ENCODE results near the gene PPP2R3B. TPM values are rescaled to one million over a fixed set of nuclear protein-coding genes. Genes with fewer than 3 reads are reported as not detected.
"Not testable (repeated sequence)": the region's sequence is repeated elsewhere in the genome, so short reads cannot be mapped to it uniquely, and the experiment has no call there.

Gene PPP2R3B
- total RNA-seq, 1 donor from 2014 or later = 43.2 TPM

- H3K36me3 Mint-ChIP-seq (ENCODE audit: low read depth) = no peaks in the 10 kb centered on the region
- DNase-seq (ENCODE audit: low spot score) = no peak
- H3K4me1 Mint-ChIP-seq (ENCODE audit: low read depth) = peaks cover 3% of the 10 kb centered on the region
- intact Hi-C loops (cut with micrococcal nuclease) = no loop called here
- no peaks in the 10 kb centered on the region for H3K9me3 Mint-ChIP-seq
- no peaks in the 10 kb centered on the region for H3K27me3 Mint-ChIP-seq (ENCODE audit: insufficient read depth)
- H3K4me3 Mint-ChIP-seq = no peak overlapping the region
- no peak overlapping the region for H3K27ac Mint-ChIP-seq
Observed at GRCh38 chrX:392575-392846, 5.8 kb upstream of the PPP2R3B start.

DNA sequence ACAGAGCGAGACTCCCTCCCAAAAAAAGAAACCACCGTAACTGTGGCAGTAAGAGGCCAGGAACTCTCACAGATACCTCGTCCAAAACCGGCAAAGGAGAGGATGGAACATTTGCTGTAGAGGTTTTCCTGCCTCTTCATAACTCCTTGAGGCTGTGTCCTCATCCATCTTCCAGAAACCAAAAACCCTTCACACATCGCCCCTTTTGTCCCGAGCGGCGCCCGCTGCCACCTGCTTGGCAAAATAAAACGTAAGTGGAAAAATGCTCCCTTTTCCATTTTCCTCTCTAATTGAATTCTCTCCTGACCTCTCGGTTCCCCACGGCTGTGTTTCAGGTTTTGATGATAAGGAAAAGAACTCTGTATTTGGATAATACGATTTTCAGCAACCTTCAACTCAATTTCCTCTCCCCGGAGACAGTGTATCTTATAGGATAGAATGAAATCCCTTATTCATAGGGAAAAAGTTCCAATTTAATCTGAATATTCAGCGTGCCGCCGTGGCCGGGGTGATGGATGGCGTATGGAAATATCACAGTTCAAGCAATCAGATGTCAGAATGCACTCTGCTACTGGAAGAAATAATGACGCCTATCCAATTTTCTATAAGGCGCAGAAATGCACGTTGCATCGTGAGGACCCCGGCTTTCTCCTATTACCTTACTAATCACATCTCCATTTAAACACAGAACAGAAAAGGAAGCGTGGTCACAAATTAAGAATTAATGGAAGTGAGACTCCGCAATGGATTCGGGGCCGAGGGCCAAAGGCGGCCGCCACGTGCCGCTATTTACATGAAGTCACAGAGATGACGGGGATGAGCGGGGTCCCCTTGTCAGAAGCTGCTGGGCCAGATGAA lies 5.2 kb upstream of the PPP2R3B start:
- H3K36me3 Mint-ChIP-seq (ENCODE audit: low read depth) = no peaks in the 10 kb centered on the region
- H3K4me1 Mint-ChIP-seq (ENCODE audit: low read depth) = peaks cover 8% of the 10 kb centered on the region
- H3K9me3 Mint-ChIP-seq = no peaks in the 10 kb centered on the region
- intact Hi-C loops (cut with micrococcal nuclease) = no loop called here
- peaks cover 5% of the 10 kb centered on the region for H3K27me3 Mint-ChIP-seq (ENCODE audit: insufficient read depth)
- DNase-seq (ENCODE audit: low spot score) = no peak
- no peak overlapping the region for H3K4me3 Mint-ChIP-seq
- H3K27ac Mint-ChIP-seq = no peak overlapping the region

- H3K36me3 Mint-ChIP-seq (ENCODE audit: low read depth) = no peaks in the 10 kb centered on the region
Observed at GRCh38 chrX:390459-390858, 3.8 kb upstream of the PPP2R3B start.

DNA sequence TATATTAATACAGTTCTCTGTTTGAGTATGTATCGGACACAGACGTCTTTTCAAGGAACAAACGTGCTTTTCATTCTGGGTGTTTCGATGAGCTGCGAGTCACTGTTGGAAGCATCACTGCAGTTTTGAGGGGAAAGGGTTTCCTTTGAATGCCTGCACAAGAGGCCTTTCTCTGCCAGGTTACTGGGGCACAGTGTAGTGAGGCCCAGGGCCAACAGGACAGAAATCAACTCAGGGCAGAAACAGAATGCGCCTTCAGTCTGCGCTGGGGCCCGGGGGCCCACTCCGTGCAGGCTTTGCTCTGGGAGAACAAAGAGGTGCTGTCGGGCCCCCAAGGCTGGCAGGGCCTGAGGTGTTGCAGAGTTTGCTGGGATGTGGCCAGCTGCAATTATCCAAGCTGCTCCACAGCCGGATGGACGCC lies 2.3 kb upstream of the PPP2R3B start:
- no peaks in the 10 kb centered on the region for H3K9me3 Mint-ChIP-seq
- no peak overlapping the region for H3K4me3 Mint-ChIP-seq
- peaks cover 5% of the 10 kb centered on the region for H3K27me3 Mint-ChIP-seq (ENCODE audit: insufficient read depth)
- H3K27ac Mint-ChIP-seq = no peak overlapping the region
- DNase-seq (ENCODE audit: low spot score) = no peak
- H3K36me3 Mint-ChIP-seq (ENCODE audit: low read depth) = no peaks in the 10 kb centered on the region
- intact Hi-C loops (cut with micrococcal nuclease) = loop anchor here (10.0 kb wide), 1 partner anchor 1006 kb away; the partner anchor contains the start of gene SLC25A6
- peaks cover 9% of the 10 kb centered on the region for H3K4me1 Mint-ChIP-seq (ENCODE audit: low read depth)

More at GRCh38 chrX:390459-390858, 3.8 kb upstream of the PPP2R3B start:
- no peak for DNase-seq (ENCODE audit: low spot score)
- Mint-ChIP-seq H3K4me1 (ENCODE audit: low read depth) (peaks cover 9% of the 10 kb centered on the region), H3K9me3 (no peaks in the 10 kb centered on the region), H3K4me3 (no peak overlapping the region), H3K27ac (no peak overlapping the region), H3K27me3 (ENCODE audit: insufficient read depth) (peaks cover 5% of the 10 kb centered on the region)
- intact Hi-C loops (cut with micrococcal nuclease) = no loop called here

- Mint-ChIP-seq H3K36me3 (ENCODE audit: low read depth) (no peaks in the 10 kb centered on the region), H3K9me3 (no peaks in the 10 kb centered on the region), H3K27ac (peak overlapping the region; percentile 99), H3K27me3 (ENCODE audit: insufficient read depth) (peaks cover 5% of the 10 kb centered on the region), H3K4me3 (peak overlapping the region; percentile 89), H3K4me1 (ENCODE audit: low read depth) (peaks cover 9% of the 10 kb centered on the region)
- no peak for DNase-seq (ENCODE audit: low spot score)
- intact Hi-C loops (cut with micrococcal nuclease) = loop anchor here (1.0 to 10.0 kb wide), 4 partner anchors 30 to 1007 kb away; partner anchors contain the start of genes GTPBP6 and SLC25A6
Observed at GRCh38 chrX:387729-388128, 1.0 kb upstream of the PPP2R3B start.

DNA sequence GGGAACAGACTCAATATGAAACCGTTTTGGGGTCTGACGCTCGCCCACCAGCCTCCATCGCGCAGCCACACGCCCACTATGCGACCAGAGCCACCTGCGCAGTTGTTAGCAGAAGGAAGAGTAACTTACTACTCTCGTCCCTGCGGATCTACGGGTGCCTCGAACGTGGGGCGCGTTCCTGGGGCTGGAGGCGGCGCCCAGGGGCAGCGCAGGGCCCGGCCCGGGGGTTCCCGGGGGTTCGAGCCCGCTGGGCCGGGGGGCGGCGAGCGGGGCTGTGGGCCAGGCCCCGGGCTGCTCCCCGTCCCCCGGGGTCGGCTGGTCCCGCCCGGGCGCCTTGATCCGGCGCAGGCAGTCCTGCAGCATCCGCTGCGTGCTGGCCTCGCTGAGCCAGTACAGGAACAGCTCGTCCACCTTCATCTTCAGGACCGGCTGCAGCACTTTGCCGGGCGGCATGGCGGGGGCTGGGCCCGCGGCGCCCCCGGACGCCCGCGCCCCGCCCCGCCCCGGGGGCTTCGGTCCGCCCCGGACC lies 404 bp downstream of the PPP2R3B start:
- peaks cover 9% of the 10 kb centered on the region for H3K4me1 Mint-ChIP-seq (ENCODE audit: low read depth)
- peak overlapping the region; percentile 71 for H3K27ac Mint-ChIP-seq
- peak overlapping the region; percentile 72 for H3K4me3 Mint-ChIP-seq
- H3K36me3 Mint-ChIP-seq (ENCODE audit: low read depth) = no peaks in the 10 kb centered on the region
- intact Hi-C loops (cut with micrococcal nuclease) = loop anchor here (1.0 to 10.0 kb wide), 2 partner anchors 12 to 1008 kb away; partner anchors contain the start of gene SLC25A6
- H3K9me3 Mint-ChIP-seq = no peaks in the 10 kb centered on the region
- DNase-seq (ENCODE audit: low spot score) = peak; percentile 14
- peaks cover 5% of the 10 kb centered on the region for H3K27me3 Mint-ChIP-seq (ENCODE audit: insufficient read depth)

DNA sequence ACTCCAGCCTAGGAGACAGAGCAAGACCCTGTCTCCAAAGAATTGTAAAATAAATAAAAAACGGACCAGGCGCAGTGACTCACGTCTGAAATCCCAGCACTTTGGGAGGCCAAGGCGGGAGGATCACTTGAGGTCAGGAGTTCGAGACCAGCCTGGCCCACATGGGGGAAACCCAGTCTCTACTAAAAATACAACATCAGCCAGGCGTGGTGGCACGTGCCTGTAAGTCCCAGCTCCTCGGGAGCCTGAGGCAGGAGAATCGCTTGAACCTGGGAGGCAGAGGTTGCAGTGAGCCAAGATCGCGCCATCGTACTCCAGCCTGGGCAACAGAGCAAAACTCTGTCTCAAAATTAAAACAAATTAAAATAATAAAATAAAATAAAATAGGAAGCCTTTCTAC lies 971 bp downstream of the PPP2R3B start:
- Mint-ChIP-seq H3K27ac (peak overlapping the region; percentile 71), H3K4me3 (peak overlapping the region; percentile 72)
- not testable (repeated sequence) for H3K36me3 Mint-ChIP-seq (ENCODE audit: low read depth); H3K9me3 Mint-ChIP-seq; H3K4me1 Mint-ChIP-seq (ENCODE audit: low read depth); DNase-seq (ENCODE audit: low spot score); H3K27me3 Mint-ChIP-seq (ENCODE audit: insufficient read depth)
- intact Hi-C loops (cut with micrococcal nuclease) = loop anchor here (1.0 to 10.0 kb wide), 2 partner anchors 11 to 1009 kb away; partner anchors contain the start of gene SLC25A6

GRCh38 chrX:384861-385260 lies 1.8 kb downstream of the PPP2R3B start:
- Mint-ChIP-seq H3K9me3 (no peaks in the 10 kb centered on the region), H3K27ac (peak overlapping the region; percentile 40), H3K4me3 (peak overlapping the region; percentile 15), H3K36me3 (ENCODE audit: low read depth) (no peaks in the 10 kb centered on the region), H3K27me3 (ENCODE audit: insufficient read depth) (peaks cover 5% of the 10 kb centered on the region), H3K4me1 (ENCODE audit: low read depth) (peaks cover 9% of the 10 kb centered on the region)
- intact Hi-C loops (cut with micrococcal nuclease) = loop anchor here (10.0 kb wide), 1 partner anchor 1010 kb away; the partner anchor contains the start of gene SLC25A6
- DNase-seq (ENCODE audit: low spot score) = no peak

GRCh38 chrX:378443-378842 lies 8.3 kb downstream of the PPP2R3B start:
- no peak for DNase-seq (ENCODE audit: low spot score)
- Mint-ChIP-seq H3K4me1 (ENCODE audit: low read depth) (peaks cover 19% of the 10 kb centered on the region), H3K27me3 (ENCODE audit: insufficient read depth) (peaks cover 17% of the 10 kb centered on the region), H3K4me3 (peak overlapping the region; percentile 26), H3K27ac (peak overlapping the region; percentile 55), H3K36me3 (ENCODE audit: low read depth) (no peaks in the 10 kb centered on the region), H3K9me3 (no peaks in the 10 kb centered on the region)
- intact Hi-C loops (cut with micrococcal nuclease) = no loop called here

GRCh38 chrX:376206-376605 lies 10.5 kb downstream of the PPP2R3B start:
- H3K4me3 Mint-ChIP-seq; intact Hi-C loops (cut with micrococcal nuclease); H3K9me3 Mint-ChIP-seq; H3K36me3 Mint-ChIP-seq (ENCODE audit: low read depth); DNase-seq (ENCODE audit: low spot score); H3K27ac Mint-ChIP-seq: not testable (repeated sequence)
- peaks cover 31% of the 10 kb centered on the region for H3K27me3 Mint-ChIP-seq (ENCODE audit: insufficient read depth)
- peaks cover 24% of the 10 kb centered on the region for H3K4me1 Mint-ChIP-seq (ENCODE audit: low read depth)

GRCh38 chrX:375181-376036 lies 11.3 kb downstream of the PPP2R3B start:
- DNase-seq (ENCODE audit: low spot score) = no peak
- Mint-ChIP-seq H3K9me3 (no peaks in the 10 kb centered on the region), H3K4me3 (peak overlapping the region; percentile 79), H3K4me1 (ENCODE audit: low read depth) (peaks cover 24% of the 10 kb centered on the region), H3K36me3 (ENCODE audit: low read depth) (peaks cover 6% of the 10 kb centered on the region), H3K27ac (peak overlapping the region; percentile 49), H3K27me3 (ENCODE audit: insufficient read depth) (peaks cover 33% of the 10 kb centered on the region)
- intact Hi-C loops (cut with micrococcal nuclease) = no loop called here

GRCh38 chrX:374596-374995 lies 12.1 kb downstream of the PPP2R3B start:
- Mint-ChIP-seq H3K9me3 (no peaks in the 10 kb centered on the region), H3K27me3 (ENCODE audit: insufficient read depth) (peaks cover 33% of the 10 kb centered on the region), H3K4me3 (peak overlapping the region; percentile 79), H3K36me3 (ENCODE audit: low read depth) (peaks cover 6% of the 10 kb centered on the region), H3K4me1 (ENCODE audit: low read depth) (peaks cover 24% of the 10 kb centered on the region), H3K27ac (peak overlapping the region; percentile 67)
- no peak for DNase-seq (ENCODE audit: low spot score)
- intact Hi-C loops (cut with micrococcal nuclease) = loop anchor here (1.0 kb wide), 2 partner anchors 12 to 17 kb away; partner anchors contain the start of gene PPP2R3B
